Adrenal gland (tissue), 5 donors: ENCODE data around the gene ZDHHC19.

Experiments
- POLR2A ChIP-seq, 2 donors: fragments of 450-650 bp; IDR thresholded peaks; one replicate each; pipeline ENCODE4 v1.6.1; 2017; ENCODE audit warnings: antibody characterized with exemption in 2 of 2, mild to moderate bottlenecking in 2 of 2, moderate library complexity in 1 of 2
- TF ChIP-seq, protein P1 (sequence below), 6 experiments: fragments of 450-650 bp in 4 of 6; fragments of 200-600 bp in 2 of 6; sonication (generic) in 1 of 6; IDR thresholded peaks; 1 replicate in 5 of 6; 2 replicates in 1 of 6; pipeline versions ENCODE4 v1.5.1 to v1.8.0; 2016 to 2021; ENCODE audit warnings: antibody characterized with exemption in 6 of 6, mild to moderate bottlenecking in 2 of 6, moderate library complexity in 1 of 6
- donor health status: DM: no; HTN: no; CAD: no.

DNA sequence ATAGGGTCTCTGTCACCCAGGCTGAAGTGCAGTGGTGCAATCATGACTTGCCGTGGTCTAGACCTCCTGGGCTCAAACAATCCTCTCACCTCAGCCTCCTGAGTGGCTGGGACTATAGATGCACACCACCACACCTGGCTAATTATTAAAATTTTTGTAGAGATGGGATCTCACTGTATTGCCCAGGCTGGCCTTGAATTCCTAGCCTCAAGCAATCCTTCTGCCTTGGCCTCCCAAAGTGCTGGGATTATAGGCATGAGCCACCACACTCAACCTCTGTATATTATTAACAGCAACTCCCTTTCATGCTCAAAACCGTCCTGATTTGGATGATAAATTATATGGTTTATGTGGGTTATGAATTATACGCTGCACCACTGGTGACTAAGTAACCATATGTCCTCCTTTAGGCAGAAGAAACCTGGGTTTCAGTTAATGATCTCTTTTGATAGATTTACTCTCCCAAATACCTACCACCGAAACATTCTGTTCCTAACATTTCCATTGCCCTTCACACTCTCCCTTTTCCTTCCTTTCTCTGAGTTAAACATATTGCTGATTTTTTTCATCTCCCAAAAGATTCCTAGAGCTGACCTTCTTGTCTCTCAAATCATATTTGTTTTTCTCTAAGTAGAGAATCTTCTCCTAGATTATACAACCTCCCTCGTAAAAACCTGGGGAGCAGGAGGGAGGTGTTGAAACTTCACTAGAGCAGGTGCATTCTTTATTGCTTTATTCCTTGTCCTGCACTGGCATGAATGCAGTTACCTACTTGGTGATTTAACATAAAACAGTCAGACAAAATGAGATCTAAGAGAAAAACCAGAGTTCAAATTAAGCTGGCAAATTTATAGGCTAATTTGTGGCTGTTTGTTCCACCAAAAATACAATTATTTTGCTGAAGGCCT is 43.4 kb upstream of the ZDHHC19 start:
- TF ChIP-seq, protein P1, sequence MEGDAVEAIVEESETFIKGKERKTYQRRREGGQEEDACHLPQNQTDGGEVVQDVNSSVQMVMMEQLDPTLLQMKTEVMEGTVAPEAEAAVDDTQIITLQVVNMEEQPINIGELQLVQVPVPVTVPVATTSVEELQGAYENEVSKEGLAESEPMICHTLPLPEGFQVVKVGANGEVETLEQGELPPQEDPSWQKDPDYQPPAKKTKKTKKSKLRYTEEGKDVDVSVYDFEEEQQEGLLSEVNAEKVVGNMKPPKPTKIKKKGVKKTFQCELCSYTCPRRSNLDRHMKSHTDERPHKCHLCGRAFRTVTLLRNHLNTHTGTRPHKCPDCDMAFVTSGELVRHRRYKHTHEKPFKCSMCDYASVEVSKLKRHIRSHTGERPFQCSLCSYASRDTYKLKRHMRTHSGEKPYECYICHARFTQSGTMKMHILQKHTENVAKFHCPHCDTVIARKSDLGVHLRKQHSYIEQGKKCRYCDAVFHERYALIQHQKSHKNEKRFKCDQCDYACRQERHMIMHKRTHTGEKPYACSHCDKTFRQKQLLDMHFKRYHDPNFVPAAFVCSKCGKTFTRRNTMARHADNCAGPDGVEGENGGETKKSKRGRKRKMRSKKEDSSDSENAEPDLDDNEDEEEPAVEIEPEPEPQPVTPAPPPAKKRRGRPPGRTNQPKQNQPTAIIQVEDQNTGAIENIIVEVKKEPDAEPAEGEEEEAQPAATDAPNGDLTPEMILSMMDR (IDR thresholded peaks at IDR 0.05): no peak
- no peak for TF ChIP-seq POLR2A (IDR thresholded peaks at IDR 0.05)
